H1 (cell line): ENCODE data around the gene SAMD4A. TPM values are rescaled to one million over a fixed set of nuclear protein-coding genes. Genes with fewer than 3 reads are reported as not detected.

ENCODE experiments used
- BCL11A ChIP-seq, 2 experiments: IDR thresholded peaks; one replicate each; pipeline ENCODE4 v1.6.1; 2011; ENCODE audit warnings: low read depth in 2 of 2, low read length in 2 of 2, mild to moderate bottlenecking in 2 of 2
- EGR1 ChIP-seq: IDR thresholded peaks from 2 replicates; pipeline ENCODE4 v1.6.1; 2011; ENCODE audit warnings: low read depth, low read length, borderline replicate concordance
- KDM1A ChIP-seq: fragments of 200-600, 300-600 bp; sonication (generic); IDR thresholded peaks from 2 replicates; pipeline ENCODE4 v1.7.1; 2016; ENCODE audit warnings: mild to moderate bottlenecking, low read length, borderline replicate concordance
- MAFK ChIP-seq: IDR thresholded peaks from 2 replicates; pipeline ENCODE4 v1.6.1; 2012; ENCODE audit warnings: low read depth, mild to moderate bottlenecking, improper control_type of control experiment, low read length
- PHF8 ChIP-seq: fragments of 200-600 bp; sonication (generic); conservative IDR thresholded peaks from 2 replicates; pipeline ENCODE4 v1.7.1; 2012; ENCODE audit warnings: low read depth, mild to moderate bottlenecking, inconsistent platforms, low read length, moderate library complexity
- RNF2 ChIP-seq: fragments of 200-900, 300-1000 bp; sonication (generic); IDR thresholded peaks from 2 replicates; pipeline ENCODE4 v1.7.1; 2016; ENCODE audit warnings: borderline replicate concordance, low read depth, mild to moderate bottlenecking, antibody characterized with exemption, low read length; ENCODE audit not compliant: poor library complexity, severe bottlenecking; ENCODE audit errors: missing control alignments
- polyA plus RNA-seq, 7 experiments: library from polyadenylated mRNA; depleted of rRNA in 3 of 7; stranded (reverse) in 5 of 7; unstranded in 2 of 7; fragments of >200 nt in 5 of 7; fragments of 200-250 nt in 2 of 7; gene quantifications; 1 replicate in 5 of 7; 2 replicates in 1 of 7; 4 replicates in 1 of 7; pipeline versions ENCODE4 v1.2.1 to v1.2.3, GENCODE V29; 2011 to 2013; ENCODE audit warnings: missing spikeins in 2 of 7, mixed read lengths in 2 of 7
- total RNA-seq: library from RNA; stranded (reverse); fragmentation: NEBNext Ultra II Directional; extraction: Animal tissue kit (Norgen Biotek cat#: 25700); gene quantifications from 2 replicates; pipeline ENCODE4 v1.2.1, GENCODE V29; 2021
- TF ChIP-seq, protein P1 (sequence below): fragments of 300-600 bp; sonication (generic); IDR thresholded peaks from 2 replicates; pipeline ENCODE4 v1.7.1; 2012; ENCODE audit warnings: low read length, moderate library complexity, mild to moderate bottlenecking, inconsistent platforms; ENCODE audit not compliant: insufficient replicate concordance

Gene SAMD4A
- total and polyA plus RNA-seq, 2 of the 8 experiments (the other 6 are each of a cell fraction or from before 2014, with no cell fraction given) = 2.4 to 12.3 TPM

DNA sequence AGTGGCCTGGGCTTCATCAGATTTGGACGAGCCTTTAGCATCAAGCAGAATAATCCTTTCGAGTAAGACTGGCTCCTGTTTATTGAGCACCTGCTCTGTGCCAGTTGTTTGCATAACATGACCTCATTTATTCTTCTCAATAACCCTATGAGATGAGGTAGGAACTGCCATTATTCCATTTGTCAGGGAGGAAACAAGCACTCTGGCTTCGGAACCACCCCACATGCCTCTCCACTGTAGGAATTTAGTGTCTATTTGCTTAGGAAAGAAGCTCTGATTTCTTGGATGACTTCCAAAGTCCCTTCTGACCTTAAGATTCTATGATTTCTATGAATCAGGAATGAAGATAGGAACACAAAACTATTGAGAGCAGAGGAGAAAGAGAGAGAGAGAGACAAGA lies 11.0 kb downstream of the SAMD4A start (continued):
- TF ChIP-seq, protein P1, sequence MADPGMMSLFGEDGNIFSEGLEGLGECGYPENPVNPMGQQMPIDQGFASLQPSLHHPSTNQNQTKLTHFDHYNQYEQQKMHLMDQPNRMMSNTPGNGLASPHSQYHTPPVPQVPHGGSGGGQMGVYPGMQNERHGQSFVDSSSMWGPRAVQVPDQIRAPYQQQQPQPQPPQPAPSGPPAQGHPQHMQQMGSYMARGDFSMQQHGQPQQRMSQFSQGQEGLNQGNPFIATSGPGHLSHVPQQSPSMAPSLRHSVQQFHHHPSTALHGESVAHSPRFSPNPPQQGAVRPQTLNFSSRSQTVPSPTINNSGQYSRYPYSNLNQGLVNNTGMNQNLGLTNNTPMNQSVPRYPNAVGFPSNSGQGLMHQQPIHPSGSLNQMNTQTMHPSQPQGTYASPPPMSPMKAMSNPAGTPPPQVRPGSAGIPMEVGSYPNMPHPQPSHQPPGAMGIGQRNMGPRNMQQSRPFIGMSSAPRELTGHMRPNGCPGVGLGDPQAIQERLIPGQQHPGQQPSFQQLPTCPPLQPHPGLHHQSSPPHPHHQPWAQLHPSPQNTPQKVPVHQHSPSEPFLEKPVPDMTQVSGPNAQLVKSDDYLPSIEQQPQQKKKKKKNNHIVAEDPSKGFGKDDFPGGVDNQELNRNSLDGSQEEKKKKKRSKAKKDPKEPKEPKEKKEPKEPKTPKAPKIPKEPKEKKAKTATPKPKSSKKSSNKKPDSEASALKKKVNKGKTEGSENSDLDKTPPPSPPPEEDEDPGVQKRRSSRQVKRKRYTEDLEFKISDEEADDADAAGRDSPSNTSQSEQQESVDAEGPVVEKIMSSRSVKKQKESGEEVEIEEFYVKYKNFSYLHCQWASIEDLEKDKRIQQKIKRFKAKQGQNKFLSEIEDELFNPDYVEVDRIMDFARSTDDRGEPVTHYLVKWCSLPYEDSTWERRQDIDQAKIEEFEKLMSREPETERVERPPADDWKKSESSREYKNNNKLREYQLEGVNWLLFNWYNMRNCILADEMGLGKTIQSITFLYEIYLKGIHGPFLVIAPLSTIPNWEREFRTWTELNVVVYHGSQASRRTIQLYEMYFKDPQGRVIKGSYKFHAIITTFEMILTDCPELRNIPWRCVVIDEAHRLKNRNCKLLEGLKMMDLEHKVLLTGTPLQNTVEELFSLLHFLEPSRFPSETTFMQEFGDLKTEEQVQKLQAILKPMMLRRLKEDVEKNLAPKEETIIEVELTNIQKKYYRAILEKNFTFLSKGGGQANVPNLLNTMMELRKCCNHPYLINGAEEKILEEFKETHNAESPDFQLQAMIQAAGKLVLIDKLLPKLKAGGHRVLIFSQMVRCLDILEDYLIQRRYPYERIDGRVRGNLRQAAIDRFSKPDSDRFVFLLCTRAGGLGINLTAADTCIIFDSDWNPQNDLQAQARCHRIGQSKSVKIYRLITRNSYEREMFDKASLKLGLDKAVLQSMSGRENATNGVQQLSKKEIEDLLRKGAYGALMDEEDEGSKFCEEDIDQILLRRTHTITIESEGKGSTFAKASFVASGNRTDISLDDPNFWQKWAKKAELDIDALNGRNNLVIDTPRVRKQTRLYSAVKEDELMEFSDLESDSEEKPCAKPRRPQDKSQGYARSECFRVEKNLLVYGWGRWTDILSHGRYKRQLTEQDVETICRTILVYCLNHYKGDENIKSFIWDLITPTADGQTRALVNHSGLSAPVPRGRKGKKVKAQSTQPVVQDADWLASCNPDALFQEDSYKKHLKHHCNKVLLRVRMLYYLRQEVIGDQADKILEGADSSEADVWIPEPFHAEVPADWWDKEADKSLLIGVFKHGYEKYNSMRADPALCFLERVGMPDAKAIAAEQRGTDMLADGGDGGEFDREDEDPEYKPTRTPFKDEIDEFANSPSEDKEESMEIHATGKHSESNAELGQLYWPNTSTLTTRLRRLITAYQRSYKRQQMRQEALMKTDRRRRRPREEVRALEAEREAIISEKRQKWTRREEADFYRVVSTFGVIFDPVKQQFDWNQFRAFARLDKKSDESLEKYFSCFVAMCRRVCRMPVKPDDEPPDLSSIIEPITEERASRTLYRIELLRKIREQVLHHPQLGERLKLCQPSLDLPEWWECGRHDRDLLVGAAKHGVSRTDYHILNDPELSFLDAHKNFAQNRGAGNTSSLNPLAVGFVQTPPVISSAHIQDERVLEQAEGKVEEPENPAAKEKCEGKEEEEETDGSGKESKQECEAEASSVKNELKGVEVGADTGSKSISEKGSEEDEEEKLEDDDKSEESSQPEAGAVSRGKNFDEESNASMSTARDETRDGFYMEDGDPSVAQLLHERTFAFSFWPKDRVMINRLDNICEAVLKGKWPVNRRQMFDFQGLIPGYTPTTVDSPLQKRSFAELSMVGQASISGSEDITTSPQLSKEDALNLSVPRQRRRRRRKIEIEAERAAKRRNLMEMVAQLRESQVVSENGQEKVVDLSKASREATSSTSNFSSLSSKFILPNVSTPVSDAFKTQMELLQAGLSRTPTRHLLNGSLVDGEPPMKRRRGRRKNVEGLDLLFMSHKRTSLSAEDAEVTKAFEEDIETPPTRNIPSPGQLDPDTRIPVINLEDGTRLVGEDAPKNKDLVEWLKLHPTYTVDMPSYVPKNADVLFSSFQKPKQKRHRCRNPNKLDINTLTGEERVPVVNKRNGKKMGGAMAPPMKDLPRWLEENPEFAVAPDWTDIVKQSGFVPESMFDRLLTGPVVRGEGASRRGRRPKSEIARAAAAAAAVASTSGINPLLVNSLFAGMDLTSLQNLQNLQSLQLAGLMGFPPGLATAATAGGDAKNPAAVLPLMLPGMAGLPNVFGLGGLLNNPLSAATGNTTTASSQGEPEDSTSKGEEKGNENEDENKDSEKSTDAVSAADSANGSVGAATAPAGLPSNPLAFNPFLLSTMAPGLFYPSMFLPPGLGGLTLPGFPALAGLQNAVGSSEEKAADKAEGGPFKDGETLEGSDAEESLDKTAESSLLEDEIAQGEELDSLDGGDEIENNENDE = no peak
- TF ChIP-seq RNF2 (no peak), PHF8 (no peak), EGR1 (no peak), KDM1A (no peak), MAFK (no peak), BCL11A (IDR thresholded peaks at IDR 0.05; ENCODE audit: low read depth in 2 of 2, low read length in 2 of 2) (no peak)
